ACC112 (cell line): Measurements from ENCODE around the gene TRIM41.
"Not testable (repeated sequence)": the region's sequence is repeated elsewhere in the genome, so short reads cannot be mapped to it uniquely, and the experiment has no call there.

Experiments
- H2AFZ ChIP-seq: fragments of 200-600 bp; sonication (generic); one replicate; pipeline ENCODE4 v1.6.0; 2017; ENCODE audit warnings: antibody characterized with exemption, low read length; ENCODE audit not compliant: unreplicated experiment
- H3K27ac ChIP-seq: fragments of 200-600 bp; sonication (generic); 2 replicates; pipeline ENCODE4 v1.5.1; 2014; ENCODE audit warnings: low read depth, mild to moderate bottlenecking, antibody characterized with exemption, low read length, moderate library complexity
- H3K27me3 ChIP-seq: fragments of 200-600 bp; sonication (generic); 2 replicates; pipeline ENCODE4 v1.6.1; 2014; ENCODE audit warnings: mild to moderate bottlenecking, antibody characterized with exemption, low read length, moderate library complexity, mixed read lengths; ENCODE audit not compliant: insufficient read depth
- H3K36me3 ChIP-seq: fragments of 200-600 bp; sonication (generic); 2 replicates; pipeline ENCODE4 v1.6.1; 2016; ENCODE audit warnings: mild to moderate bottlenecking, antibody characterized with exemption, low read length, moderate library complexity, mixed read lengths; ENCODE audit not compliant: insufficient read depth
- H3K4me1 ChIP-seq: fragments of 200-600 bp; sonication (generic); one replicate; pipeline ENCODE4 v1.6.1; 2016; ENCODE audit warnings: low read length, mixed read lengths; ENCODE audit not compliant: insufficient read depth, unreplicated experiment, control insufficient read depth
- H3K4me3 ChIP-seq: fragments of 200-600 bp; sonication (generic); 2 replicates; pipeline ENCODE4 v1.5.1; 2014; ENCODE audit warnings: mild to moderate bottlenecking, low read depth, low read length
- H3K79me2 ChIP-seq: fragments of 200-600 bp; sonication (generic); one replicate; pipeline ENCODE4 v1.6.0; 2016; ENCODE audit warnings: low read length; ENCODE audit not compliant: control insufficient read depth, unreplicated experiment, insufficient read depth

Gene TRIM41

GRCh38 chr5:181280251-181280762 lies 57.2 kb downstream of the TRIM41 start:
- Histone ChIP-seq H3K27ac (no peak overlapping the region), H3K4me3 (no peak overlapping the region)

GRCh38 chr5:181281077-181281983 lies 58.2 kb downstream of the TRIM41 start:
- no peak overlapping the region for H3K27ac ChIP-seq
- H3K4me1 ChIP-seq, result no peaks in the 10 kb centered on the region
- no peaks in the 10 kb centered on the region for H3K36me3 ChIP-seq
- no peaks in the 10 kb centered on the region for H3K79me2 ChIP-seq
- H3K4me3 ChIP-seq, result no peak overlapping the region
- H3K27me3 ChIP-seq, result no peaks in the 10 kb centered on the region
- no peak overlapping the region for H2AFZ ChIP-seq

More at GRCh38 chr5:181280251-181280762, 57.2 kb downstream of the TRIM41 start:
- Histone ChIP-seq H3K4me1 (no peaks in the 10 kb centered on the region), H3K27me3 (no peaks in the 10 kb centered on the region), H2AFZ (no peak overlapping the region), H3K79me2 (no peaks in the 10 kb centered on the region), H3K36me3 (no peaks in the 10 kb centered on the region)

- no peaks in the 10 kb centered on the region for H3K4me1 ChIP-seq
- no peak overlapping the region for H3K4me3 ChIP-seq
- H3K27ac ChIP-seq, result no peak overlapping the region
- H3K27me3 ChIP-seq, result no peaks in the 10 kb centered on the region
- no peaks in the 10 kb centered on the region for H3K79me2 ChIP-seq
- no peak overlapping the region for H2AFZ ChIP-seq
- no peaks in the 10 kb centered on the region for H3K36me3 ChIP-seq
These were observed 58.9 kb downstream of the TRIM41 start for GRCh38 chr5:181281984-181282316.

- H3K36me3 ChIP-seq, H3K4me1 ChIP-seq, H3K79me2 ChIP-seq, H3K27ac ChIP-seq, H3K4me3 ChIP-seq, H3K27me3 ChIP-seq, H2AFZ ChIP-seq: not testable (repeated sequence)
These were observed 59.3 kb downstream of the TRIM41 start for GRCh38 chr5:181282415-181282814.

- Histone ChIP-seq H3K79me2 (no peaks in the 10 kb centered on the region), H3K27me3 (no peaks in the 10 kb centered on the region), H3K36me3 (no peaks in the 10 kb centered on the region), H3K4me1 (no peaks in the 10 kb centered on the region), H2AFZ (no peak overlapping the region), H3K4me3 (no peak overlapping the region), H3K27ac (no peak overlapping the region)
These were observed 59.8 kb downstream of the TRIM41 start for GRCh38 chr5:181282874-181283273.

GRCh38 chr5:181283347-181283746 lies 60.3 kb downstream of the TRIM41 start:
- Histone ChIP-seq H3K79me2 (no peaks in the 10 kb centered on the region), H2AFZ (no peak overlapping the region), H3K36me3 (no peaks in the 10 kb centered on the region), H3K4me1 (no peaks in the 10 kb centered on the region), H3K27me3 (no peaks in the 10 kb centered on the region), H3K4me3 (no peak overlapping the region), H3K27ac (no peak overlapping the region)

GRCh38 chr5:181283841-181284755 lies 61.0 kb downstream of the TRIM41 start:
- not testable (repeated sequence) for H3K4me1 ChIP-seq, H3K79me2 ChIP-seq, H3K4me3 ChIP-seq, H3K36me3 ChIP-seq, H3K27ac ChIP-seq, H3K27me3 ChIP-seq
- H2AFZ ChIP-seq, result peak overlapping the region; percentile 25
